BLaER1 treated with 17β-estradiol and CSF1 and Interleukin-3, amounts not matched to agents 10 nM and 100 nM (cell line): ENCODE results near the gene LRRC10B.
"Not testable (repeated sequence)": the region's sequence is repeated elsewhere in the genome, so short reads cannot be mapped to it uniquely, and the experiment has no call there.

Source experiments
- H3K27ac ChIP-seq, 11 experiments: shearing (Covaris generic); formaldehyde crosslinking; 2 replicates each; pipeline ENCODE4 v1.8.1; 2022
- H3K27me3 ChIP-seq, 11 experiments: shearing (Covaris generic); formaldehyde crosslinking; 2 replicates each; pipeline ENCODE4 v1.8.1; 2022
- H3K36me3 ChIP-seq, 11 experiments: shearing (Covaris generic); formaldehyde crosslinking; 2 replicates each; pipeline ENCODE4 v1.8.1; 2022
- H3K4me1 ChIP-seq, 10 experiments: shearing (Covaris generic); formaldehyde crosslinking; 2 replicates each; pipeline ENCODE4 v1.8.1; 2022
- H3K4me2 ChIP-seq, 11 experiments: shearing (Covaris generic); formaldehyde crosslinking; 2 replicates each; pipeline ENCODE4 v1.8.1; 2022
- H3K4me3 ChIP-seq, 10 experiments: shearing (Covaris generic); formaldehyde crosslinking; 2 replicates each; pipeline ENCODE4 v1.8.1; 2022
- H3K9ac ChIP-seq, 11 experiments: shearing (Covaris generic); formaldehyde crosslinking; 2 replicates each; pipeline ENCODE4 v1.8.1; 2022
- H3K9me3 ChIP-seq, 11 experiments: shearing (Covaris generic); formaldehyde crosslinking; replicated peaks in 1 of 11; 2 replicates each; pipeline ENCODE4 v1.8.1; 2022
- H4K20me1 ChIP-seq, 11 experiments: shearing (Covaris generic); formaldehyde crosslinking; 2 replicates each; pipeline ENCODE4 v1.8.1; 2022
- Cebpa-rat ChIP-seq, 11 experiments: shearing (Covaris generic); IDR thresholded peaks; 2 replicates each; pipeline ENCODE4 v1.8.1; 2022

Gene LRRC10B

DNA sequence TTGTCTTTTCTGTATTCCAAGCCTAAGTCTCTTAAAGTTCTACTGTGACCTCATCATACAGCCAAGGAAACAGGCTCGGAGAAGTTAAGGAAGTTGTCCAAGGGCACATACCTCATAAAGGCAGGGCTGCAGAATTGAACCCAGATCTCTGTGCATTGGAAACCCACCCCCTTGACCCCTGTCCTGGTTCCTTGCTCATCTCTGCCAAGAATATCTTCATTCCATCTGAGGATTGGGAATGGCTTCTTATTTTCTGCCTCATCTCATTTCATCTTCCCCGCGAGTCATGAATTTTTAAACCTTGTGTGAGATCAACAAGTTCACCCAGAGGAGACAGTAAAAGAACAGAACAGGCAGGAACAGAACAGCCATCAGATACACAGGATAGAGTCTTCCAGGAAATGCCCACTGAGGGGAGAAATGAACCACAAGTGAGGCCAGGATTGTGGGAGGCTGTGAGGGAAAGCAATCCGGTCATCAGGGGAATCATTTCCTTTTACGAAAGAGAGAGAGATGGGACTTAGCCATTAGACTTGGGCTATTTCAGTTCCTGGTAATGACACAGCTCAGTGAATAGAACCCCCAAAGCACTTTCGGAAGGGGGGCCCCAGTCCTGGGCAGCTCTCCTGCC, 34.4 kb upstream of the LRRC10B start:
- Histone ChIP-seq H3K9ac (peak overlapping the region in 1 of 11 experiments; percentile 38; a peak in 1 of 22 replicates), H3K4me2 (peak overlapping the region in 2 of 11 experiments; percentile 31 to 41; a peak in 3 of 22 replicates), H3K4me1 (peaks cover 0 to 36% (median 10%) of the 10 kb centered on the region in 10 experiments; a peak in 14 of 20 replicates), H3K36me3 (peaks cover 4 to 42% (median 25%) of the 10 kb centered on the region in 11 experiments; a peak in 21 of 22 replicates), H3K27me3 (no peaks in the 10 kb centered on the region), H3K4me3 (no peak overlapping the region), H4K20me1 (peaks cover 0 to 51% (median 13%) of the 10 kb centered on the region in 11 experiments; a peak in 15 of 22 replicates), H3K27ac (no peak overlapping the region), H3K9me3 (no peaks in the 10 kb centered on the region)
- no peak for TF ChIP-seq Cebpa-rat (IDR thresholded peaks at IDR 0.05)

DNA sequence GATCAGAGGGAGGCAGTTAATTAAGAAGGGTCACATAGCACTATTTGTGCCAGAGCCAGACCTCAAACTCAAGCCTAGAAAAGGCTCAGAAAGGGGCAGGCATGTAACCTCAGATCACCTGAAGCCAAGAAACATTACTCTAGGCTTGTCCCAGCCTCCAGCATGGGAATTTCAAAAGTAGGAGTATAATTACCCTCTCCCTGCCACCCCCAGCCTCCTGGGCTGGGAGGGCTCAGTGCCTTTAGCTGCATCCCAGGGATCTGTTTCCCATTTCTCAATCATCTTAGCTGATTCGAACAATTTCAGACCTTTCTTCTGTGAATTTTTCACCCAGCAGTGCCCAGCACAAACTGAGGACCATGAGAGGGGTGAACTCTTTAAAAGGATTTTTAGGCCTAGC, 33.1 kb upstream of the LRRC10B start:
- Histone ChIP-seq H3K4me3 (no peak overlapping the region), H3K9ac (no peak overlapping the region), H4K20me1 (peaks cover 0 to 51% (median 13%) of the 10 kb centered on the region in 11 experiments; a peak in 15 of 22 replicates), H3K36me3 (peaks cover 4 to 32% (median 16%) of the 10 kb centered on the region in 11 experiments; a peak in 15 of 22 replicates), H3K4me2 (no peak overlapping the region), H3K27me3 (no peaks in the 10 kb centered on the region), H3K4me1 (peaks cover 0 to 36% (median 11%) of the 10 kb centered on the region in 10 experiments; a peak in 14 of 20 replicates), H3K9me3 (no peaks in the 10 kb centered on the region), H3K27ac (no peak overlapping the region)
- no peak for TF ChIP-seq Cebpa-rat (IDR thresholded peaks at IDR 0.05)

DNA sequence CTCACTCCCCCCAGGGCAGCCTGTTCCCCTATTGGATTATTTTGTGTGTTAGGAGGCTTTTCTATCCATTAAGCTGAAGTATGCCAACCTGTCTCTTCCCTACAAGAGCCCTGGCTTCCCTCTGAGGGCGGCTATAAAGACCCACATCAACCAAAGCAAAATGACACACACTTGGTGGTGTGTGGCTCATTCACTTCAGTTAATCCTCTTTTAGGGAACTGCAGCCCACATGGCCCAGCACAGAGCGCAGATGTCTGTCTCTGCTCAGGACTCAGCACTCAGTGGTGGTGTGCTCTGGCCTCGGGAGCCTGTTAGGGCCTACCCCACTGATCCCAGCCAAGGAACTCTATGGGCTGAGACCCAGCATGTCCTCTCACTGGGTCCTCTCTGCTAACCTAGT, 32.2 kb upstream of the LRRC10B start:
- no peak overlapping the region for H3K4me2 ChIP-seq
- H3K36me3 ChIP-seq, result peaks cover 0 to 22% (median 7%) of the 10 kb centered on the region in 11 experiments; a peak in 9 of 22 replicates
- TF ChIP-seq Cebpa-rat (IDR thresholded peaks at IDR 0.05), result no peak
- peaks cover 8 to 44% (median 19%) of the 10 kb centered on the region in 10 experiments for H3K4me1 ChIP-seq
- no peak overlapping the region for H3K9ac ChIP-seq
- H3K27me3 ChIP-seq, result no peaks in the 10 kb centered on the region
- no peaks in the 10 kb centered on the region for H3K9me3 ChIP-seq
- H3K4me3 ChIP-seq, result no peak overlapping the region
- H4K20me1 ChIP-seq, result peaks cover 0 to 59% (median 20%) of the 10 kb centered on the region in 11 experiments; a peak in 16 of 22 replicates
- no peak overlapping the region for H3K27ac ChIP-seq

DNA sequence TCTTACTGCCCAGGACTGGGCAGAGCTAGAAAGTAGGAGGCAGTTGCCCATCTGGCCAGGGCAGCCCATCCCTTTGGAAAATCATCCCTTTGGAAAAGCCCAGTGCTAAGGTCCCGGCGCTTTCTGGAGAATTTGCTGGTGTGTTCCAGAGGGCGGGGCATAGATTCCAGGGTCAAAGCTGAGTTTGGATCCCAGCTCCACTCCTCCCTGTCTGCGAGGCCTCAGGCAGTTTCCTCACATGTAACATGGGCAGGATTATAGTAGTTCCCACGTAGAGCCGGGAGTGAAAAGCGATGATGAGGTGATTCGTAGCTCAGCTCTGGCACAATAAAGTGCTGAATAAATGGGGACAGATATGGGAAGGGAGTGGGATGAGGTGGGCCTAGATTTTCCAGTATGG, 31.4 kb upstream of the LRRC10B start:
- Histone ChIP-seq H3K4me3 (no peak overlapping the region), H3K9me3 (no peaks in the 10 kb centered on the region), H3K4me1 (peaks cover 16 to 45% (median 25%) of the 10 kb centered on the region in 10 experiments), H3K4me2 (no peak overlapping the region), H3K27me3 (no peaks in the 10 kb centered on the region), H3K27ac (no peak overlapping the region), H3K36me3 (peaks cover 0 to 18% (median 5%) of the 10 kb centered on the region in 11 experiments; a peak in 5 of 22 replicates), H4K20me1 (peaks cover 4 to 66% (median 28%) of the 10 kb centered on the region in 11 experiments; a peak in 16 of 22 replicates), H3K9ac (no peak overlapping the region)
- TF ChIP-seq Cebpa-rat (IDR thresholded peaks at IDR 0.05), result no peak

DNA sequence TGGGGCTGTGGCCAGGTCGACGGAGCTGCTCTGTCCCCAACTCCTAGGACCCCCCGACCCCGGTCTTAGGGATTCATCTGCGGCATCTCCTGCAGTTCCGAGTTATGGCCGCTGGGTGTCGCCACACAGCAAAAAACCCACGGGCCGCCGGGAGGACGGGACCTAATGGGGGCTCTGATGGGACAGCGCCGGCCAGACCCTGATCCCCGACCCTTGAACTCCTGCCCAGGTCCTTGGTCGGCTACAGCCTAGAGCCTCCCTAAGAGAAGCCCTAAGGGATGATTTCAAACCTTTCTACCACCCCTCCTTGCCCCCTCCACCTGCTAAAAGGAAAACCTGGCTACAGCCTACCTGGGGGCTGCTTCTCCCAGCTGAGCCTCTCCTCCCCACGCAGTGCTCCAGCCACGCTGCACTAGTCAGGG, 30.8 kb upstream of the LRRC10B start:
- no peak overlapping the region; a peak in 1 of 22 replicates for H3K9ac ChIP-seq
- H3K27ac ChIP-seq, result no peak overlapping the region
- H3K4me2 ChIP-seq, result peak overlapping the region in 7 of 11 experiments; percentile 1 to 43 (median 34); a peak in 7 of 22 replicates
- no peaks in the 10 kb centered on the region for H3K9me3 ChIP-seq
- no peak overlapping the region for H3K4me3 ChIP-seq
- H4K20me1 ChIP-seq, result peaks cover 5 to 72% (median 33%) of the 10 kb centered on the region in 11 experiments; a peak in 16 of 22 replicates
- peaks cover 0 to 14% (median 5%) of the 10 kb centered on the region in 11 experiments; a peak in 5 of 22 replicates for H3K36me3 ChIP-seq
- peaks cover 19 to 42% (median 27%) of the 10 kb centered on the region in 10 experiments for H3K4me1 ChIP-seq
- no peak for TF ChIP-seq Cebpa-rat (IDR thresholded peaks at IDR 0.05)
- H3K27me3 ChIP-seq, result no peaks in the 10 kb centered on the region

DNA sequence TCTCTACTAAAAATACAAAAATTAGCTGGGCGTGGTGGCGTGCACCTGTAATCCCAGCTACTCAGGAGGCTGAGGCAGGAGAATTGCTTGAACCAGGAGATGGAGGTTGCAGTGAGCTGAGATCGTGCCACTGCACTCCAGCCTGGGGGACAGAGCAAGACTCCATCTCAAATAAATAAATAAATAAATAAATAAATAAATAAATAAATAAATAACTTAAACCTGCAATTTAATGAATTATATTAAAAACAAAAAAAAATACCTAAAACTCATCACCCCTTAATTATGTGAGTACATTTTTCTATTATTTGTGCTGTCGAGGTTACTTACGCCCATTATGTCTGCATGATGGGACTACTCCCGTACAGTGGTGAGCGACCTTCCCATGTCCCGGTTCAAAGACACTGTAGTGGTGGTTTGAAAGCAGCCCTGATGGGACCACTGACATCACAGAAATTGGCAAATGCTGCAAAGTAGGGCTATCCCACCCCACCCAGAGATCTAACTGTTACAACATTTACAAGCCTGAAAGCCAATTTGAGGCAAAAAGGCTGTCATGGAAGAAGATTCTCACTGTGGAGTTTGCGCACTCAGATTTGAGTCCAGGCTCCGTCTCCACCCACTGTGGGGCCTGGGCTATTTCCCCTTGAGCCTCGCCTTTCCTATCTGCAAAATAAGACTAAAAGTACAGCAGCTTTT, 29.0 kb upstream of the LRRC10B start:
- Histone ChIP-seq H3K4me1 (peaks cover 9 to 37% (median 24%) of the 10 kb centered on the region in 10 experiments; a peak in 19 of 20 replicates), H4K20me1 (peaks cover 5 to 66% (median 30%) of the 10 kb centered on the region in 11 experiments; a peak in 16 of 22 replicates)
- not testable (repeated sequence) for H3K27me3 ChIP-seq, H3K9me3 ChIP-seq, H3K4me2 ChIP-seq, H3K9ac ChIP-seq, H3K36me3 ChIP-seq, H3K4me3 ChIP-seq, H3K27ac ChIP-seq

DNA sequence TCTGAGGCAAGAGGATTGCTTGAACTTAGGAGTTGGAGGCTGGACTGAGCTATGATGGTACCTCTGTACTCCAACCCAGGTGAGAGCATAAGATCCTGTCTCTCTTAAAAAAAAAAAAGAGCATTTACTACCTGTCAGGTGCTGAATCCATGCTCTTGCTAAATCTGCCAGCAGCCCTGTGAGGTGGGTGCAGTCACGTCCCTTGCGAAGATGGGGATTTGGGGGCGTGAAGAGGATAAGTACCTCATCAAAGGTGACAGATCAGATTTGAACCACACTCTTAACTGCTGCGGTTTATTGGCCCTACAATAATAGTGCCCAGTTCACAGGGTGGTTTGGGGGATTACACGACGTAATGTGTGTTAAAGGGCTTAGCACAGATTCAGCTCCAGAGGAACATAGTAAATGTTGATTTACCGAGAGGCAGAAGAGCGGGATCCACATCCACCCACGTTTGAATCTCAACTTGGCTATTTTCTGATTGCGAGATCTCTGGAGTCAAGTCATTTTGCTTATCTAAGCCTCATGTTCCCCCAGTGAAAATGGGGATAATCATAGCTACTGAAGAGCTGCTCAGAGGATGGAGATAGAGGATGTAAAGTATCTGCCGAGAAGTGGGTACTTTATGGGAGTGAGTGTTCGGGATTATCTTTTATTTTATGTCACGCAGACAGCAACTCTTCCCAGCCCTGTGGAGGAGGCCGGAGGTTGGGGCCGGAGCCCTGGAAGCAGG, 28.1 kb upstream of the LRRC10B start:
- Histone ChIP-seq H3K27me3 (no peaks in the 10 kb centered on the region), H4K20me1 (peaks cover 5 to 64% (median 31%) of the 10 kb centered on the region in 11 experiments; a peak in 16 of 22 replicates), H3K4me1 (peaks cover 10 to 37% (median 26%) of the 10 kb centered on the region in 10 experiments; a peak in 19 of 20 replicates), H3K27ac (no peak overlapping the region), H3K4me3 (no peak overlapping the region), H3K36me3 (no peaks in the 10 kb centered on the region), H3K9me3 (no peaks in the 10 kb centered on the region), H3K9ac (peak overlapping the region in 2 of 11 experiments; percentile 42 to 59; a peak in 3 of 22 replicates), H3K4me2 (peak overlapping the region in 10 of 11 experiments; percentile 25 to 95 (median 80); a peak in 16 of 22 replicates)
- no peak for TF ChIP-seq Cebpa-rat (IDR thresholded peaks at IDR 0.05)

DNA sequence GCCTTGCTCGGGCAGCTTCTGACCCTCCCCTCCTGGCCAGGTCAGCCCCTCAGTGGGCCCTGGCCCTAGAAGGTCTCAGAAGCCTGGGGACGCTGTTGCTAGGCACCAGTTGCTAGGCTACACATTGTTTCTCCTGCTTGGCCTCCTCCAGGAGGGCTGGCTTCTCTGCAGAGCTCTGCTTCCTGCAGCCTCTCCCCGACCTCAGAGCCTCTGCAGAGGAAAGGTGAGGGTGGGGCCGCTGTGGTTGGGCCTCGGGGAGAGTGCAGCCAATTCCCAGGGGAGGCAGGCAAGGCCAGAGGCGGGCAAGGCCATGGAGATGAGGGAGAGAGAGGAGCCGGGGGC, 27.6 kb upstream of the LRRC10B start:
- no peak overlapping the region for H3K27ac ChIP-seq
- peak overlapping the region; percentile 21 to 95 (median 79); a peak in 18 of 22 replicates for H3K4me2 ChIP-seq
- H3K27me3 ChIP-seq, result no peaks in the 10 kb centered on the region
- TF ChIP-seq Cebpa-rat (IDR thresholded peaks at IDR 0.05), result no peak
- H3K36me3 ChIP-seq, result no peaks in the 10 kb centered on the region
- H3K4me3 ChIP-seq, result no peak overlapping the region
- peaks cover 16 to 41% (median 28%) of the 10 kb centered on the region in 10 experiments; a peak in 19 of 20 replicates for H3K4me1 ChIP-seq
- no peaks in the 10 kb centered on the region for H3K9me3 ChIP-seq
- H4K20me1 ChIP-seq, result peaks cover 5 to 66% (median 31%) of the 10 kb centered on the region in 11 experiments; a peak in 17 of 22 replicates
- peak overlapping the region in 3 of 11 experiments; percentile 39 to 59 (median 42); a peak in 3 of 22 replicates for H3K9ac ChIP-seq
